Measurements from ENCODE around the gene FAT2. TPM values are rescaled to one million over a fixed set of nuclear protein-coding genes. Genes with fewer than 3 reads are reported as not detected.
"Not testable (repeated sequence)": the region's sequence is repeated elsewhere in the genome, so short reads cannot be mapped to it uniquely, and the experiment has no call there.

Gene FAT2
- total RNA-seq, 4 donors from 2014 or later: not detected

- TF ChIP-seq POLR2A (IDR thresholded peaks at IDR 0.05): no peak
- TF ChIP-seq, protein P1, sequence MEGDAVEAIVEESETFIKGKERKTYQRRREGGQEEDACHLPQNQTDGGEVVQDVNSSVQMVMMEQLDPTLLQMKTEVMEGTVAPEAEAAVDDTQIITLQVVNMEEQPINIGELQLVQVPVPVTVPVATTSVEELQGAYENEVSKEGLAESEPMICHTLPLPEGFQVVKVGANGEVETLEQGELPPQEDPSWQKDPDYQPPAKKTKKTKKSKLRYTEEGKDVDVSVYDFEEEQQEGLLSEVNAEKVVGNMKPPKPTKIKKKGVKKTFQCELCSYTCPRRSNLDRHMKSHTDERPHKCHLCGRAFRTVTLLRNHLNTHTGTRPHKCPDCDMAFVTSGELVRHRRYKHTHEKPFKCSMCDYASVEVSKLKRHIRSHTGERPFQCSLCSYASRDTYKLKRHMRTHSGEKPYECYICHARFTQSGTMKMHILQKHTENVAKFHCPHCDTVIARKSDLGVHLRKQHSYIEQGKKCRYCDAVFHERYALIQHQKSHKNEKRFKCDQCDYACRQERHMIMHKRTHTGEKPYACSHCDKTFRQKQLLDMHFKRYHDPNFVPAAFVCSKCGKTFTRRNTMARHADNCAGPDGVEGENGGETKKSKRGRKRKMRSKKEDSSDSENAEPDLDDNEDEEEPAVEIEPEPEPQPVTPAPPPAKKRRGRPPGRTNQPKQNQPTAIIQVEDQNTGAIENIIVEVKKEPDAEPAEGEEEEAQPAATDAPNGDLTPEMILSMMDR (IDR thresholded peaks at IDR 0.05 in 4 of 5, conservative IDR thresholded peaks at IDR 0.05 in 1 of 5): no peak
- H3K27ac ChIP-seq: no peak overlapping the region
- no peaks in the 10 kb centered on the region for H3K27me3 ChIP-seq
- H3K4me1 ChIP-seq: no peaks in the 10 kb centered on the region
- H3K9me3 ChIP-seq: no peaks in the 10 kb centered on the region
- DNase-seq (no peak), ATAC-seq (no peak)
- no peaks in the 10 kb centered on the region for H3K36me3 ChIP-seq
- no peak overlapping the region for H3K4me3 ChIP-seq
- intact Hi-C loops (cut with DNase I; ENCODE audit: low total_unique reads) (no loop called here), in situ Hi-C loops (cut with MboI; ENCODE audit: low sequenced_read_pairs in 4 of 4) (no loop called here)
Measured at GRCh38 chr5:151592855-151593408, 1.8 kb upstream of the FAT2 start.

GRCh38 chr5:151589878-151590570, 1.1 kb downstream of the FAT2 start:
- no peak for TF ChIP-seq POLR2A (IDR thresholded peaks at IDR 0.05)
- TF ChIP-seq, protein P1 (IDR thresholded peaks at IDR 0.05 in 4 of 5, conservative IDR thresholded peaks at IDR 0.05 in 1 of 5): no peak
- DNase-seq: no peak
- no peaks in the 10 kb centered on the region for H3K9me3 ChIP-seq
- in situ Hi-C loops (cut with MboI; ENCODE audit: low sequenced_read_pairs in 4 of 4): no loop called here
- intact Hi-C loops (cut with DNase I; ENCODE audit: low total_unique reads): no loop called here
- H3K4me3 ChIP-seq: no peak overlapping the region
- no peak for ATAC-seq
- no peaks in the 10 kb centered on the region for H3K27me3 ChIP-seq
- H3K4me1 ChIP-seq: peaks cover 6 to 13% of the 10 kb centered on the region in 2 donors
- no peaks in the 10 kb centered on the region for H3K36me3 ChIP-seq
- H3K27ac ChIP-seq: no peak overlapping the region

- intact Hi-C loops (cut with DNase I; ENCODE audit: low total_unique reads): no loop called here
Measured at GRCh38 chr5:151587796-151588555, 3.2 kb downstream of the FAT2 start.

DNA sequence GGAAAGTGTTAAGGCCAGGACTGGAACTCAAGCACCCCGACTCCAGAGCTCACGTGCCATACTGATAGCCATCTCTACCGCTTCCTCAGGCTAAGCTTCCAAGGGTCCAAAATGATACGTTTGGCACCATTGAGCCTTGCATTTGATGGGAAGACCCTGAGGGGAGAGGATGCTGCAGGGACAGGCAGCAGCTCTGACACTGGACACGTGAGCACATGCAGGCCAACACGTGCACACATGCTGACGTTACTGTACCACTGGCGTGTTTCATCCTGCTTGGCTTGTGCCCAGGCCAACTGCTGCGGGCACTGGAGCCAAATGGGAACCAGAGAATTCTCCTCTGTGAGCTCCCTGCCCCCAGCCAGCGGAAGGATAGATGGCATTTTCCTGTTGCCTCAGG, 5.2 kb downstream of the FAT2 start:
- peak; percentile 55 to 80 for DNase-seq
- no peak for TF ChIP-seq POLR2A (IDR thresholded peaks at IDR 0.05)
- TF ChIP-seq, protein P1 (IDR thresholded peaks at IDR 0.05 in 4 of 5, conservative IDR thresholded peaks at IDR 0.05 in 1 of 5): no peak
- in situ Hi-C loops (cut with MboI; ENCODE audit: low sequenced_read_pairs in 4 of 4) (no loop called here), intact Hi-C loops (cut with DNase I; ENCODE audit: low total_unique reads) (loop anchor here (1.0 kb wide), 1 partner anchor 27 kb away; no protein-coding TSS in a partner anchor)
- Histone ChIP-seq H3K4me1 (peaks cover 11 to 13% of the 10 kb centered on the region in 2 donors), H3K36me3 (no peaks in the 10 kb centered on the region), H3K27me3 (no peaks in the 10 kb centered on the region), H3K4me3 (no peak overlapping the region), H3K27ac (peak overlapping the region in 1 of 4 donors; percentile 29), H3K9me3 (no peaks in the 10 kb centered on the region)
- peak; percentile 83 to 89 for ATAC-seq

More at GRCh38 chr5:151587796-151588555, 3.2 kb downstream of the FAT2 start:
- Histone ChIP-seq H3K27ac (no peak overlapping the region), H3K9me3 (no peaks in the 10 kb centered on the region), H3K4me1 (peaks cover 11 to 13% of the 10 kb centered on the region in 2 donors), H3K4me3 (no peak overlapping the region), H3K36me3 (no peaks in the 10 kb centered on the region), H3K27me3 (no peaks in the 10 kb centered on the region)
- ATAC-seq (no peak), DNase-seq (no peak)
- in situ Hi-C loops (cut with MboI; ENCODE audit: low sequenced_read_pairs in 4 of 4): no loop called here
- TF ChIP-seq, protein P1 (IDR thresholded peaks at IDR 0.05 in 4 of 5, conservative IDR thresholded peaks at IDR 0.05 in 1 of 5): no peak
- TF ChIP-seq POLR2A (IDR thresholded peaks at IDR 0.05): no peak

GRCh38 chr5:151585344-151585743, 5.8 kb downstream of the FAT2 start:
- in situ Hi-C loops (cut with MboI; ENCODE audit: low sequenced_read_pairs in 4 of 4); DNase-seq; H3K36me3 ChIP-seq; ATAC-seq; H3K27me3 ChIP-seq; H3K9me3 ChIP-seq; H3K4me3 ChIP-seq; intact Hi-C loops (cut with DNase I; ENCODE audit: low total_unique reads): not testable (repeated sequence)
- Histone ChIP-seq H3K4me1 (peaks cover 11 to 13% of the 10 kb centered on the region in 2 donors), H3K27ac (peak overlapping the region in 1 of 4 donors; percentile 29)

All from gastrocnemius medialis (tissue), 4 donors.